Activated CD8-positive, alpha-beta memory T cell treated with anti-CD3 and anti-CD28 coated beads, Interleukin-2, amount 50 U/mL, for 24 hours (primary cell): ENCODE data around the gene IWS1.

Source experiments
- DNase-seq: peaks from one replicate; pipeline ENCODE4 v3.0.0-alpha.2; 2020; ENCODE audit errors: extremely low read depth

The IWS1 gene

GRCh38 chr2:127498386-127498785 is 27.9 kb downstream of the IWS1 start:
- DNase-seq = no peak

GRCh38 chr2:127490283-127490682 is 36.0 kb downstream of the IWS1 start:
- DNase-seq = no peak

- no peak for DNase-seq
Measured at GRCh38 chr2:127486247-127487058, 39.8 kb downstream of the IWS1 start.

- no peak for DNase-seq
Measured at GRCh38 chr2:127485694-127486071, 40.6 kb downstream of the IWS1 start.

- DNase-seq = no peak
Measured at GRCh38 chr2:127485051-127485693, 41.1 kb downstream of the IWS1 start.

GRCh38 chr2:127482031-127482430 is 44.3 kb downstream of the IWS1 start:
- no peak for DNase-seq

GRCh38 chr2:127479866-127480743 is 46.2 kb downstream of the IWS1 start:
- DNase-seq = no peak

GRCh38 chr2:127479219-127479825 is 47.0 kb downstream of the IWS1 start:
- DNase-seq = no peak

- DNase-seq = no peak
Measured at GRCh38 chr2:127475788-127476187, 50.5 kb downstream of the IWS1 start.

GRCh38 chr2:127472268-127472667 is 54.0 kb downstream of the IWS1 start:
- no peak for DNase-seq

GRCh38 chr2:127471286-127471988 is 54.9 kb downstream of the IWS1 start:
- no peak for DNase-seq

- no peak for DNase-seq
Measured at GRCh38 chr2:127469974-127470373, 56.3 kb downstream of the IWS1 start.

GRCh38 chr2:127469051-127469450 is 57.2 kb downstream of the IWS1 start:
- no peak for DNase-seq

GRCh38 chr2:127465258-127465657 is 61.0 kb downstream of the IWS1 start:
- peak; percentile 3 for DNase-seq

GRCh38 chr2:127464470-127465257 is 61.6 kb downstream of the IWS1 start:
- no peak for DNase-seq

- DNase-seq = no peak
Measured at GRCh38 chr2:127463155-127463991, 62.9 kb downstream of the IWS1 start.

- no peak for DNase-seq
Measured at GRCh38 chr2:127462461-127462860, 63.8 kb downstream of the IWS1 start.

- DNase-seq = no peak
Measured at GRCh38 chr2:127456960-127457359, 69.3 kb downstream of the IWS1 start.
